Progenitor cell of endocrine pancreas (in vitro differentiated cells): ENCODE results near the gene MAGI1. TPM values are rescaled to one million over a fixed set of nuclear protein-coding genes. Genes with fewer than 3 reads are reported as not detected.

Source experiments
- DNase-seq: peaks from one replicate; pipeline ENCODE4 v3.0.0; 2021; ENCODE audit warnings: low spot score; ENCODE audit not compliant: unreplicated experiment
- H3K27ac Mint-ChIP-seq: 2 replicates; pipeline ENCODE4 v1.8.0; 2021; ENCODE audit warnings: mild to moderate bottlenecking, moderate library complexity, mixed read lengths
- H3K27me3 Mint-ChIP-seq: 2 replicates; pipeline ENCODE4 v1.8.0; 2021; ENCODE audit warnings: mixed read lengths
- H3K36me3 Mint-ChIP-seq: 2 replicates; pipeline ENCODE4 v1.8.0; 2022; ENCODE audit warnings: mixed read lengths; ENCODE audit not compliant: insufficient read depth
- H3K4me1 Mint-ChIP-seq: 2 replicates; pipeline ENCODE4 v1.8.0; 2021; ENCODE audit warnings: low read depth, mixed read lengths
- H3K4me3 Mint-ChIP-seq: 2 replicates; pipeline ENCODE4 v1.8.0; 2021; ENCODE audit warnings: low read depth, mild to moderate bottlenecking, moderate library complexity, mixed read lengths
- H3K9me3 Mint-ChIP-seq: 2 replicates; pipeline ENCODE4 v1.8.0; 2021; ENCODE audit warnings: low read depth, mixed read lengths
- total RNA-seq: library from RNA; stranded (reverse); gene quantifications from 2 replicates; pipeline ENCODE4 v1.2.1, GENCODE V29; 2021
- TF ChIP-seq, protein P1 (sequence below): fragments of 200-600 bp; sonication (generic); IDR thresholded peaks from one replicate; pipeline ENCODE4 v1.5.0; 2021; ENCODE audit warnings: antibody characterized with exemption, mild to moderate bottlenecking; ENCODE audit not compliant: unreplicated experiment

Gene MAGI1
- total RNA-seq, 1 donor from 2014 or later = 142 TPM

DNA sequence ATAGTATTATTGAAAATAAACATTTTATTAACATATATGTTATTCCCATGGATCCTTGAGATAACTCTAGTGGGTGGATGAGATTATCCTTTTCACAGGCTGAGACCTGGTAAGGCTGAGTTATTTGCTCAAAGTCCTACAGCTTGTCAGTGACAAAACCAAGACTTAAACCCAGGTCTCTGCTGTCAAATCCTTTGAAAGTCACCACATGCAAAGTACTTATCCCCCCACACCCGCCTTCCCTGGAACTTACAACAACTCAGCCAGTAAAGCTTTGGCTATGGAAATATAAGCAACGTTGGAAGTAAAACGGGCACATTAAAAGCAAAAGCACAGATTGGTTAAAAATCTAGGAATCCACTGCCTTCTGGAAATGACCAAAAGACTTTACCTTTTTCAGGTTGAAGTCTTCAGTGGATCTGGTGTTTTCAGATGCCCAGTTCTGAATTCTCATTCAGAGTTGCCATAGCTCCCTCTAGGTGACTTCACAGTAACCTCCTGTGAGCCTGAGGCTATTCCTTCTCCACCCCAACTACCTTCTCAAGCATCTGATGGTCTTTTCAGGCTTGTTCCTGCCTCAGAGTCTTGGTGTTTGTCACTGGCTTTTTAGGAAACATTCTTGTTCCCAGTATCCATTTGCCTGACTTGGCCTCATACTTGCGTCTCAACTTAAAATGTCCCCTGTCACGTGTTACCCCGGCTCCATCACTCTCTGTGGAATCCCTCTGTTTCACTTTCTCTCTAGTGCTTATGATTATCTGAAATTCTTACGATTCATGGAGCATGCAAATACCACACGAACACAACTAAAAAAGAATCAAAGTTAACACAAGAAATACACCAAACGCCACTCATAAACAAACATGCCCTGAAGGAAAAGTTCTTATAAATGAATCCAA lies 131.2 kb downstream of the MAGI1 start:
- Mint-ChIP-seq H3K27ac (no peak overlapping the region), H3K27me3 (no peaks in the 10 kb centered on the region), H3K4me1 (peaks cover 46% of the 10 kb centered on the region), H3K4me3 (no peak overlapping the region), H3K9me3 (no peaks in the 10 kb centered on the region), H3K36me3 (no peaks in the 10 kb centered on the region)
- DNase-seq = no peak
- TF ChIP-seq, protein P1, sequence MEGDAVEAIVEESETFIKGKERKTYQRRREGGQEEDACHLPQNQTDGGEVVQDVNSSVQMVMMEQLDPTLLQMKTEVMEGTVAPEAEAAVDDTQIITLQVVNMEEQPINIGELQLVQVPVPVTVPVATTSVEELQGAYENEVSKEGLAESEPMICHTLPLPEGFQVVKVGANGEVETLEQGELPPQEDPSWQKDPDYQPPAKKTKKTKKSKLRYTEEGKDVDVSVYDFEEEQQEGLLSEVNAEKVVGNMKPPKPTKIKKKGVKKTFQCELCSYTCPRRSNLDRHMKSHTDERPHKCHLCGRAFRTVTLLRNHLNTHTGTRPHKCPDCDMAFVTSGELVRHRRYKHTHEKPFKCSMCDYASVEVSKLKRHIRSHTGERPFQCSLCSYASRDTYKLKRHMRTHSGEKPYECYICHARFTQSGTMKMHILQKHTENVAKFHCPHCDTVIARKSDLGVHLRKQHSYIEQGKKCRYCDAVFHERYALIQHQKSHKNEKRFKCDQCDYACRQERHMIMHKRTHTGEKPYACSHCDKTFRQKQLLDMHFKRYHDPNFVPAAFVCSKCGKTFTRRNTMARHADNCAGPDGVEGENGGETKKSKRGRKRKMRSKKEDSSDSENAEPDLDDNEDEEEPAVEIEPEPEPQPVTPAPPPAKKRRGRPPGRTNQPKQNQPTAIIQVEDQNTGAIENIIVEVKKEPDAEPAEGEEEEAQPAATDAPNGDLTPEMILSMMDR = no peak

DNA sequence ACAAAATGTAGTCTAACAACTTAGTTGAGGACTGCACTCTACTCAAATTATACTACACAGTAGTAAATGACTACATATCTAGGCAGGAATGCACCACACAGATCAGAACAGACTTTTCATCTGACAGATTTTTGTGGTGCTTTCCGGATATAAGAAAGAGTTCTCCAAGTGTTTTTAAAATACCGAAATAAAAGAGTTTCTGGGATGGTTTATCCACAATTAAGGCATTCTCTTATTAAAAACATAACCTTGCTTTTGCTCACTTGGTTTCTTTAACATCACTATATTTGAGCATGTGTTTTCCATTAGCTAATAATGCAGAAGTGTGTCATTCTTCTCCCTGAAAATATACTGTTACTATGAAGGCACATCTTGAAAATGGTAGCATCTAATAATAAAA lies 132.9 kb downstream of the MAGI1 start:
- TF ChIP-seq, protein P1 = no peak
- DNase-seq = no peak
- no peak overlapping the region for H3K4me3 Mint-ChIP-seq
- peaks cover 44% of the 10 kb centered on the region for H3K4me1 Mint-ChIP-seq
- no peaks in the 10 kb centered on the region for H3K27me3 Mint-ChIP-seq
- H3K9me3 Mint-ChIP-seq = no peaks in the 10 kb centered on the region
- H3K36me3 Mint-ChIP-seq = no peaks in the 10 kb centered on the region
- H3K27ac Mint-ChIP-seq = peak overlapping the region; percentile 65

DNA sequence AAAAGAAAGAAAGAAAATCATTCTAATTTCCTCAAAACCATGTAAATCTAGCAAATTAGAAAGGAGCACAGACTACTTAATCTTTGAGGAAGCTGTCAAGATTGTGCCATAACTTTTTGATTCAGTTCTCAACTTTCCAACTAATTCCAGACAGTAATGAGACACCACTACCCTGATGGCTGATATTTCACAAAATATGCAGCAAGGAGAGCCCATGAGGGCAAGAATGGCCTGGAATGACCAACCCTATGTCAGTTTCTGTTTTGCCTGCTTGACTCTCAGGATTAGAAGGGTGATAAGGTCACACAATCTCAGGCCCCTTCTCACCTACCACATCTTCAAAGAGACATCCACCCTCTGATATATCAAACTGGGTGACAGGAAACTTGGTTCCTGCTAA lies 134.7 kb downstream of the MAGI1 start:
- no peak overlapping the region for H3K4me3 Mint-ChIP-seq
- no peaks in the 10 kb centered on the region for H3K27me3 Mint-ChIP-seq
- no peak for DNase-seq
- H3K27ac Mint-ChIP-seq = no peak overlapping the region
- H3K4me1 Mint-ChIP-seq = peaks cover 39% of the 10 kb centered on the region
- no peaks in the 10 kb centered on the region for H3K9me3 Mint-ChIP-seq
- H3K36me3 Mint-ChIP-seq = no peaks in the 10 kb centered on the region
- TF ChIP-seq, protein P1 = no peak

DNA sequence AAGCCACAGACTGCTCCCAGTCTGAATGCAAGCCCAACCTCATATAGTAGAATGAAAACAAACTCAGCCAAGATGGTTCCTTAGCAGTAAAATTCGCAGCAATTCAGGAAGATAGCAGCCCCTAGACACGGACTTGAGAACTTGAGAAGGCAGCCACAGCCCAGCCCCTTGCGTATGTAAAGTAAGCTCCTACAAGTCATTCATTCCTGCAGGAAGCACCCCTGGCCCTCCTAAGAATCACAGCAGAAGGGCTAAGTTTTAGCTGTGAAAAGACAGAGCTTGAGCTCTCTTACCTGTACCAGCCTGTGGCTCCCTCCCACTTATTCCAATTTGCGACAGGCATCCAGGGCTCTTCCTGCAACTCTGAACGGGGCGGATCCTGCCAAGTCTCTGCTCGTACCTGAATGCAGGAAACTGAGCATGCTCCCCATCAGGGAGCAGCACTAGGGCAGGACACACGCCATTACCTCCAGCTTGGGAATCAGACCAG lies 136.4 kb downstream of the MAGI1 start:
- Mint-ChIP-seq H3K27me3 (no peaks in the 10 kb centered on the region), H3K4me3 (peak overlapping the region; percentile 33), H3K9me3 (no peaks in the 10 kb centered on the region), H3K36me3 (no peaks in the 10 kb centered on the region), H3K27ac (peak overlapping the region; percentile 78), H3K4me1 (peaks cover 36% of the 10 kb centered on the region)
- TF ChIP-seq, protein P1 = no peak
- no peak for DNase-seq

DNA sequence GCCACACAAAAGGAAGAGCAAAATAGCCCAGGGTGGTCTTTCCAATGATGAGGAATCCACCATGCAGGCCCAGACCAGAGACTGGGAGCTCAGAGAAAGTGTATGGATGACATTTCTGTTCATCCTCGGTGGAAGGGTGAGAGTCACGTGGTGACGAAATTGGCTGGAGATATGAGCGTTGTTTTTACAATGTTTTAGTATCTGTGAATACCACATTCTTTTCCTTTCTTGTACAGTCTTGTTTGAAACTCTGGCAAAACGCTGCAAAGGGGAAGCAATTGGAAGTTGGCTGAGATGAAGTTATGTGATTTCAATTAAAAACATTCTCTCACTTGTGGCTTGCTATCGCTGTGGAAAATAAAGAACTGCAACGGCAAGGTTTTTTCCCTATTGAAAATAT lies 137.5 kb downstream of the MAGI1 start:
- Mint-ChIP-seq H3K9me3 (no peaks in the 10 kb centered on the region), H3K36me3 (no peaks in the 10 kb centered on the region), H3K27me3 (no peaks in the 10 kb centered on the region), H3K4me3 (no peak overlapping the region), H3K4me1 (peaks cover 35% of the 10 kb centered on the region), H3K27ac (peak overlapping the region; percentile 3)
- TF ChIP-seq, protein P1 = no peak
- no peak for DNase-seq
